Activated naive CD8-positive, alpha-beta T cell (primary cell): ENCODE results near the gene EDN2.

ENCODE experiments used
- H3K27ac Mint-ChIP-seq: one replicate; pipeline ENCODE4 v1.8.0; 2021; ENCODE audit warnings: mixed read lengths
- H3K27me3 Mint-ChIP-seq: one replicate; pipeline ENCODE4 v1.8.0; 2021; ENCODE audit warnings: mixed read lengths
- H3K36me3 Mint-ChIP-seq: one replicate; pipeline ENCODE4 v1.8.0; 2021; ENCODE audit warnings: mixed read lengths
- H3K4me1 Mint-ChIP-seq: one replicate; pipeline ENCODE4 v1.8.0; 2021; ENCODE audit warnings: low read depth, mixed read lengths
- H3K4me3 Mint-ChIP-seq: one replicate; pipeline ENCODE4 v1.8.0; 2021; ENCODE audit warnings: mild to moderate bottlenecking, mixed read lengths
- H3K9me3 Mint-ChIP-seq: one replicate; pipeline ENCODE4 v1.8.0; 2021; ENCODE audit warnings: low read depth, mixed read lengths

Gene EDN2

GRCh38 chr1:41523949-41524675 is 39.6 kb upstream of the EDN2 start:
- Mint-ChIP-seq H3K4me1 (no peaks in the 10 kb centered on the region), H3K4me3 (no peak overlapping the region), H3K36me3 (peaks cover 10% of the 10 kb centered on the region), H3K9me3 (no peaks in the 10 kb centered on the region), H3K27ac (no peak overlapping the region), H3K27me3 (no peaks in the 10 kb centered on the region)

GRCh38 chr1:41523071-41523470 is 38.6 kb upstream of the EDN2 start:
- Mint-ChIP-seq H3K27me3 (no peaks in the 10 kb centered on the region), H3K27ac (peak overlapping the region; percentile 54), H3K9me3 (no peaks in the 10 kb centered on the region), H3K4me3 (no peak overlapping the region), H3K4me1 (no peaks in the 10 kb centered on the region), H3K36me3 (peaks cover 10% of the 10 kb centered on the region)

- Mint-ChIP-seq H3K27ac (no peak overlapping the region), H3K36me3 (peaks cover 10% of the 10 kb centered on the region), H3K27me3 (no peaks in the 10 kb centered on the region)
Observed at GRCh38 chr1:41521766-41522165, 37.3 kb upstream of the EDN2 start.

GRCh38 chr1:41520951-41521752 is 36.7 kb upstream of the EDN2 start:
- Mint-ChIP-seq H3K4me3 (no peak overlapping the region), H3K9me3 (no peaks in the 10 kb centered on the region), H3K27ac (peak overlapping the region; percentile 28), H3K4me1 (peaks cover 8% of the 10 kb centered on the region), H3K36me3 (peaks cover 10% of the 10 kb centered on the region), H3K27me3 (no peaks in the 10 kb centered on the region)

More at GRCh38 chr1:41521766-41522165, 37.3 kb upstream of the EDN2 start:
- Mint-ChIP-seq H3K4me1 (peaks cover 4% of the 10 kb centered on the region), H3K9me3 (no peaks in the 10 kb centered on the region), H3K4me3 (no peak overlapping the region)

- Mint-ChIP-seq H3K4me1 (peaks cover 8% of the 10 kb centered on the region), H3K36me3 (peaks cover 10% of the 10 kb centered on the region), H3K27me3 (no peaks in the 10 kb centered on the region), H3K4me3 (no peak overlapping the region), H3K9me3 (no peaks in the 10 kb centered on the region), H3K27ac (no peak overlapping the region)
Observed at GRCh38 chr1:41519667-41520066, 35.2 kb upstream of the EDN2 start.

GRCh38 chr1:41518471-41518870 is 34.0 kb upstream of the EDN2 start:
- H3K9me3 Mint-ChIP-seq: no peaks in the 10 kb centered on the region
- H3K27me3 Mint-ChIP-seq: no peaks in the 10 kb centered on the region
- H3K36me3 Mint-ChIP-seq: peaks cover 12% of the 10 kb centered on the region
- H3K4me3 Mint-ChIP-seq: no peak overlapping the region
- H3K27ac Mint-ChIP-seq: no peak overlapping the region
- peaks cover 8% of the 10 kb centered on the region for H3K4me1 Mint-ChIP-seq

GRCh38 chr1:41517062-41517438 is 32.6 kb upstream of the EDN2 start:
- Mint-ChIP-seq H3K36me3 (peaks cover 7% of the 10 kb centered on the region), H3K27ac (peak overlapping the region; percentile 54), H3K27me3 (no peaks in the 10 kb centered on the region), H3K9me3 (no peaks in the 10 kb centered on the region), H3K4me3 (peak overlapping the region; percentile 20), H3K4me1 (peaks cover 8% of the 10 kb centered on the region)

- no peaks in the 10 kb centered on the region for H3K27me3 Mint-ChIP-seq
- peaks cover 11% of the 10 kb centered on the region for H3K36me3 Mint-ChIP-seq
- peak overlapping the region; percentile 54 for H3K27ac Mint-ChIP-seq
- H3K4me1 Mint-ChIP-seq: peaks cover 8% of the 10 kb centered on the region
- no peaks in the 10 kb centered on the region for H3K9me3 Mint-ChIP-seq
- H3K4me3 Mint-ChIP-seq: peak overlapping the region; percentile 20
Observed at GRCh38 chr1:41516168-41517061, 31.9 kb upstream of the EDN2 start.

- peak overlapping the region; percentile 46 for H3K27ac Mint-ChIP-seq
- H3K36me3 Mint-ChIP-seq: peaks cover 11% of the 10 kb centered on the region
- no peaks in the 10 kb centered on the region for H3K27me3 Mint-ChIP-seq
- H3K9me3 Mint-ChIP-seq: no peaks in the 10 kb centered on the region
- H3K4me3 Mint-ChIP-seq: no peak overlapping the region
- peaks cover 8% of the 10 kb centered on the region for H3K4me1 Mint-ChIP-seq
Observed at GRCh38 chr1:41515778-41516167, 31.3 kb upstream of the EDN2 start.

GRCh38 chr1:41515131-41515678 is 30.7 kb upstream of the EDN2 start:
- Mint-ChIP-seq H3K27ac (no peak overlapping the region), H3K4me3 (no peak overlapping the region)

GRCh38 chr1:41514381-41514780 is 29.9 kb upstream of the EDN2 start:
- peaks cover 8% of the 10 kb centered on the region for H3K4me1 Mint-ChIP-seq
- no peaks in the 10 kb centered on the region for H3K9me3 Mint-ChIP-seq
- no peaks in the 10 kb centered on the region for H3K27me3 Mint-ChIP-seq
- peaks cover 9% of the 10 kb centered on the region for H3K36me3 Mint-ChIP-seq
- H3K27ac Mint-ChIP-seq: no peak overlapping the region
- no peak overlapping the region for H3K4me3 Mint-ChIP-seq

More at GRCh38 chr1:41515131-41515678, 30.7 kb upstream of the EDN2 start:
- peaks cover 8% of the 10 kb centered on the region for H3K4me1 Mint-ChIP-seq
- no peaks in the 10 kb centered on the region for H3K27me3 Mint-ChIP-seq
- H3K36me3 Mint-ChIP-seq: peaks cover 12% of the 10 kb centered on the region
- H3K9me3 Mint-ChIP-seq: no peaks in the 10 kb centered on the region

- Mint-ChIP-seq H3K36me3 (peaks cover 9% of the 10 kb centered on the region), H3K4me1 (peaks cover 8% of the 10 kb centered on the region), H3K9me3 (no peaks in the 10 kb centered on the region), H3K27ac (no peak overlapping the region), H3K27me3 (no peaks in the 10 kb centered on the region), H3K4me3 (no peak overlapping the region)
Observed at GRCh38 chr1:41513383-41513735, 28.9 kb upstream of the EDN2 start.

GRCh38 chr1:41512701-41513382 is 28.4 kb upstream of the EDN2 start:
- Mint-ChIP-seq H3K4me1 (peaks cover 8% of the 10 kb centered on the region), H3K27ac (no peak overlapping the region), H3K4me3 (no peak overlapping the region), H3K27me3 (no peaks in the 10 kb centered on the region), H3K36me3 (peaks cover 9% of the 10 kb centered on the region), H3K9me3 (no peaks in the 10 kb centered on the region)

GRCh38 chr1:41511239-41511540 is 26.7 kb upstream of the EDN2 start:
- no peak overlapping the region for H3K27ac Mint-ChIP-seq
- no peaks in the 10 kb centered on the region for H3K27me3 Mint-ChIP-seq
- H3K4me3 Mint-ChIP-seq: no peak overlapping the region
- H3K36me3 Mint-ChIP-seq: peaks cover 9% of the 10 kb centered on the region
- H3K4me1 Mint-ChIP-seq: peaks cover under 1% of the 10 kb centered on the region
- H3K9me3 Mint-ChIP-seq: no peaks in the 10 kb centered on the region
